ENCODE data around the gene PPP1R3G.

GRCh38 chr6:5099537-5099936 lies 14.4 kb downstream of the PPP1R3G start:
- TF ChIP-seq POLR2A (IDR thresholded peaks at IDR 0.05) (no peak), CTCF (IDR thresholded peaks at IDR 0.05) (no peak)

All from lower leg skin (tissue), 3 donors.